ENCODE data around the gene MAP9.

- TF ChIP-seq CTCF (IDR thresholded peaks at IDR 0.05; ENCODE audit: extremely low read depth in 1 of 2, insufficient read depth in 1 of 2, low read depth in 1 of 2, low read length in 2 of 2), result no peak
- no peak for TF ChIP-seq FOS (IDR thresholded peaks at IDR 0.05; ENCODE audit: borderline replicate concordance, insufficient read depth, low read length)
- no peak for TF ChIP-seq EZH2 (IDR thresholded peaks at IDR 0.05; ENCODE audit: borderline replicate concordance, low read depth, low read length, severe bottlenecking)
- TF ChIP-seq POLR2A (IDR thresholded peaks at IDR 0.05; ENCODE audit: low read depth, low read length), result no peak
- no peak for TF ChIP-seq MAX (IDR thresholded peaks at IDR 0.05; ENCODE audit: insufficient read depth, insufficient read length)
- TF ChIP-seq POLR2AphosphoS5 (IDR thresholded peaks at IDR 0.05; ENCODE audit: insufficient read depth, low read depth, low read length), result no peak
Observed at GRCh38 chr4:155319516-155319915, 57.2 kb downstream of the MAP9 start.

All from endothelial cell of umbilical vein (primary cell).